ENCODE measurements around the gene SEMA4D.
A peak's percentile ranks its signal among the peaks of the same experiment; 100 is the strongest.

SEMA4D gene

GRCh38 chr9:89408628-89409101 lies 89.2 kb downstream of the SEMA4D start:
- DNase-seq: no peak

GRCh38 chr9:89407070-89407469 lies 90.8 kb downstream of the SEMA4D start:
- no peak for DNase-seq

- no peak for DNase-seq
These were observed 92.1 kb downstream of the SEMA4D start for GRCh38 chr9:89405826-89406225.

- no peak for DNase-seq
These were observed 93.8 kb downstream of the SEMA4D start for GRCh38 chr9:89404074-89404473.

- no peak for DNase-seq
These were observed 95.1 kb downstream of the SEMA4D start for GRCh38 chr9:89402695-89403427.

- no peak for DNase-seq
These were observed 97.4 kb downstream of the SEMA4D start for GRCh38 chr9:89400403-89401116.

- no peak for DNase-seq
These were observed 99.3 kb downstream of the SEMA4D start for GRCh38 chr9:89398621-89399020.

- DNase-seq: no peak
These were observed 100.4 kb downstream of the SEMA4D start for GRCh38 chr9:89397471-89397870.

GRCh38 chr9:89395931-89396710 lies 101.8 kb downstream of the SEMA4D start:
- no peak for DNase-seq

GRCh38 chr9:89394412-89394811 lies 103.5 kb downstream of the SEMA4D start:
- no peak for DNase-seq

- no peak for DNase-seq
These were observed 106.3 kb downstream of the SEMA4D start for GRCh38 chr9:89391585-89391984.

- no peak for DNase-seq
These were observed 107.3 kb downstream of the SEMA4D start for GRCh38 chr9:89390578-89391116.

GRCh38 chr9:89390068-89390555 lies 107.8 kb downstream of the SEMA4D start:
- no peak for DNase-seq

GRCh38 chr9:89388868-89389177 lies 109.1 kb downstream of the SEMA4D start:
- DNase-seq: no peak

- DNase-seq: peak; percentile 75
These were observed 109.6 kb downstream of the SEMA4D start for GRCh38 chr9:89388084-89388867.

GRCh38 chr9:89387197-89387849 lies 110.6 kb downstream of the SEMA4D start:
- no peak for DNase-seq

GRCh38 chr9:89386797-89387196 lies 111.1 kb downstream of the SEMA4D start:
- no peak for DNase-seq

- DNase-seq: no peak
These were observed 111.7 kb downstream of the SEMA4D start for GRCh38 chr9:89386206-89386605.

GRCh38 chr9:89384783-89385182 lies 113.1 kb downstream of the SEMA4D start:
- no peak for DNase-seq

GRCh38 chr9:89383721-89384300 lies 114.1 kb downstream of the SEMA4D start:
- no peak for DNase-seq

- DNase-seq: no peak
These were observed 114.7 kb downstream of the SEMA4D start for GRCh38 chr9:89383030-89383720.
